Right atrium auricular region (tissue), 2 donors: ENCODE measurements around the gene TNNT2. TPM values are rescaled to one million over a fixed set of nuclear protein-coding genes. Genes with fewer than 3 reads are reported as not detected.

Experiments
- DNase-seq: peaks from one replicate; pipeline ENCODE4 v3.0.0-alpha.2; 2019; ENCODE audit warnings: low spot score
- H3K27ac ChIP-seq, 2 donors: fragments of 200-600 bp; sonication (generic); 1 replicate in 1 of 2; 2 replicates in 1 of 2; pipeline ENCODE4 v1.5.1; 2016 to 2019
- H3K27me3 ChIP-seq, 2 donors: fragments of 200-600 bp; sonication (generic); one replicate each; pipeline versions ENCODE4 v1.5.1 to v1.6.0; 2017 to 2019
- H3K36me3 ChIP-seq: fragments of 200-600 bp; sonication (generic); one replicate; pipeline ENCODE4 v1.5.1; 2016
- H3K4me1 ChIP-seq, 2 donors: fragments of 200-600 bp; sonication (generic); one replicate each; pipeline versions ENCODE4 v1.5.1 to v1.6.0; 2017 to 2019
- H3K4me3 ChIP-seq, 2 donors: fragments of 200-600 bp; sonication (generic); 1 replicate in 1 of 2; 2 replicates in 1 of 2; pipeline ENCODE4 v1.5.1; 2017 to 2019; ENCODE audit warnings: mild to moderate bottlenecking in 1 of 2, moderate library complexity in 1 of 2
- H3K9me3 ChIP-seq, 2 donors: fragments of 200-600 bp; sonication (generic); one replicate each; pipeline ENCODE4 v1.5.1; 2019
- CTCF ChIP-seq, 2 donors: fragments of 200-600 bp; sonication (generic); IDR thresholded peaks; one replicate each; pipeline ENCODE4 v1.5.1; 2019; ENCODE audit warnings: antibody characterized with exemption in 2 of 2
- total RNA-seq, 2 donors: library from RNA; depleted of rRNA; stranded (reverse); fragments of >200 nt; gene quantifications; one replicate each; pipeline ENCODE4 v1.1.0, GENCODE V29; 2016

Gene TNNT2
- total RNA-seq, 2 donors from 2014 or later, result 4,112 to 12,321 TPM

GRCh38 chr1:201364808-201365105 lies 12.7 kb downstream of the TNNT2 start:
- H3K4me1 ChIP-seq, result peaks cover 0 to 11% of the 10 kb centered on the region in 2 donors
- peaks cover 99% of the 10 kb centered on the region for H3K36me3 ChIP-seq
- DNase-seq, result no peak
- TF ChIP-seq CTCF (IDR thresholded peaks at IDR 0.05), result no peak
- H3K4me3 ChIP-seq, result no peak overlapping the region
- H3K9me3 ChIP-seq, result no peaks in the 10 kb centered on the region
- peak overlapping the region; percentile 13 to 31 for H3K27ac ChIP-seq
- no peaks in the 10 kb centered on the region for H3K27me3 ChIP-seq

DNA sequence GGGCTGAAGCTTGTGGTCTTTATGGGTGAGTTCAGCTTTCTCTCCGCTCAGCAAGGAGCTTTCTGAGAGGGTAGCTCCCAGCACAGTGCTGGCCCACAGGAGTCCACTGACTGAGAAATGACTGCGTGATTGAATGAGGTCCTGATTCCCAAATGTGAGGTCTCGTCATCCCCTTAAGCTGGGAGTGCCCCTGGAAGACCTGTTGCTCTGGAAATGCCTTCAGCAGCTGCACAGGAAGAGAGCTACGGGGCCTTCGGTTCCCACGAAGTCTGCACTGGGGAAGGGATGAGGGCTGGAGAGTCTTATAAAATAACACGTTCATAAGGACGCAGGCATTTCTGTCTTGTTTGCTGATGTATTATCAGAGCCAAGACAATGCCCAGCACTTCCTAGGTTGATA lies 14.0 kb downstream of the TNNT2 start:
- Histone ChIP-seq H3K36me3 (peaks cover 98% of the 10 kb centered on the region), H3K27ac (no peak overlapping the region), H3K4me3 (no peak overlapping the region), H3K27me3 (no peaks in the 10 kb centered on the region), H3K9me3 (no peaks in the 10 kb centered on the region), H3K4me1 (peaks cover 0 to 7% of the 10 kb centered on the region in 2 donors)
- no peak for DNase-seq
- no peak for TF ChIP-seq CTCF (IDR thresholded peaks at IDR 0.05)

GRCh38 chr1:201362906-201363305 lies 14.6 kb downstream of the TNNT2 start:
- H3K36me3 ChIP-seq, result peaks cover 92% of the 10 kb centered on the region
- no peaks in the 10 kb centered on the region for H3K9me3 ChIP-seq
- H3K27me3 ChIP-seq, result no peaks in the 10 kb centered on the region
- H3K27ac ChIP-seq, result no peak overlapping the region
- peaks cover 0 to 7% of the 10 kb centered on the region in 2 donors for H3K4me1 ChIP-seq
- no peak overlapping the region for H3K4me3 ChIP-seq
- no peak for DNase-seq
- TF ChIP-seq CTCF (IDR thresholded peaks at IDR 0.05), result no peak

DNA sequence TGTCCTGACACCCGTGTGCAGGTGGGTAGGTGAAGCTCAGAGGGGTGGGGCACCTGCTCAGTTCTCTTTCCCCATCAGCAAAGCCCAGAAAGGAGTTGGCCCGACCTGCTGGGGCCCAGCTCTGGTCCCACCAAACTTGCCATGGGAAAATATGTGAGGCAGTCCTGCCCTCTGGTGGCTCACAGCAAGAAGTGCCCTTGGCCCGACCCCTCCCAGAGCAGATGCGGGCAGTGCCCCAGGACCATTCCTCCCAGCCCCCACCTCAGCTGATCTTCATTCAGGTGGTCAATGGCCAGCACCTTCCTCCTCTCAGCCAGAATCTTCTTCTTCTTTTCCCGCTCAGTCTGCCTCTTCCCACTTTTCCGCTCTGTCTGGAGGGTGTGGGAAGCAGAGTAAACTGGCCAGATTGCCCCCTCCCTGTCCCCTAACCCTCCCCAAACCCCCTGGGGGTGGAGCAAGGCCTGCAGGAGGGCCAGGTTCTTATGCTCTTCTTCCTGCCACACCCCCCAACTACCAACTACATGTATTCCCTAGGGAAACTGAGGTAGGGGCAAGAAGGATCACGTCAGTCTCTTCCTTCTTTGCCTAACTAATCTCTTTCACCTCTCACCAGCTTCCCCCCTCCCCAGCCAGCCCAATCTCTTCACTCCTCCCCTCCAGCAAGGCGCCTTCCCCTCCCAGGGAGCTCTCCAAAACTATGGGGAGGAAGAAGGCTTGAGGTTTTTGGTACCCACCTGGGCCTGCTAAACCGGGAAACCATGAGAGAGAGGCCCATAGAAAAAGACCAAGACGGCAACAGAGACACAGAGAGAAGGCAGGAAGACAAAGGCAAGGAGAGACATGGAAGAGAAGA lies 15.6 kb downstream of the TNNT2 start:
- peaks cover 82% of the 10 kb centered on the region for H3K36me3 ChIP-seq
- H3K4me3 ChIP-seq, result no peak overlapping the region
- H3K27me3 ChIP-seq, result no peaks in the 10 kb centered on the region
- H3K27ac ChIP-seq, result peak overlapping the region; percentile 43 to 45
- H3K4me1 ChIP-seq, result peaks cover 0 to 7% of the 10 kb centered on the region in 2 donors
- peak; percentile 41 to 82 for TF ChIP-seq CTCF (IDR thresholded peaks at IDR 0.05)
- H3K9me3 ChIP-seq, result no peaks in the 10 kb centered on the region
- no peak for DNase-seq

DNA sequence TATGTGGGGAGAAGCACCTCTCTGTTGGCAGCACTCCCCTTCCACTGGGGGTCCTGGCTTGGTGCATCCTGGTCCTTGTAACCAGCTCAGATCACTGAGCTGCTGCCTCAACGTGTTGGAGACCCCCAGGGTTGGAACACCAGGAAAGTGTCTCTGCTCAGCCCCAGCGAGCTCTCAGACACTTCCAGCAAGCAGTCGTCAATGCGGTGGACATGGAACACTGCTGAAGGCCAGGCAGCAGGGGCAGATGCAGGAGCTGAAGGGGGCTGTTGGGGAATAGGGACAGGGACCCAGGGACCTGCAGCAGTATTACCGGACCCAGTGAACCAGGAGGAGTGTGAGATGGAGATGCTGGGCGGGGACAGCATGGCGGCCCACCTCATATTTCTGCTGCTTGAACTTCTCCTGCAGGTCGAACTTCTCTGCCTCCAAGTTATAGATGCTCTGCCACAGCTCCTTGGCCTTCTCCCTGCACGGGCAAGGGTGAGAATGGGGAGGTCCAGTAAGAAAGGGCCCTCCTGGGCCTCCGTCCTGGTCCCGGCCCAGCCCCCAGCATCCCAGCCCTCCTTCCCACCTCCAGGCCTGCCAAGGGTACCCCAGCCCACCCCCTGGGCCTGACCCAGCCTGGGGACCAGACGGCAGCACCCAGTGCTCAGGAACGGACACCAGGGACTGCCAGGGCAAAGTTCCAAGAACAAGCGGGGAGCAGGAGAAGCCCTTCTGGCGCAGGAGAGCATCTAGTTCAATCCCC lies 16.4 kb downstream of the TNNT2 start:
- no peaks in the 10 kb centered on the region for H3K27me3 ChIP-seq
- H3K27ac ChIP-seq, result peak overlapping the region; percentile 43 to 45
- TF ChIP-seq CTCF (IDR thresholded peaks at IDR 0.05), result no peak
- peaks cover 74% of the 10 kb centered on the region for H3K36me3 ChIP-seq
- no peaks in the 10 kb centered on the region for H3K9me3 ChIP-seq
- no peak overlapping the region for H3K4me3 ChIP-seq
- DNase-seq, result no peak
- H3K4me1 ChIP-seq, result peaks cover 0 to 7% of the 10 kb centered on the region in 2 donors
